CD4-positive, CD25-positive, alpha-beta regulatory T cell (primary cell): ENCODE measurements around the gene MCC. TPM values are rescaled to one million over a fixed set of nuclear protein-coding genes. Genes with fewer than 3 reads are reported as not detected.

Experiments
- ATAC-seq, 2 donors: fragments of 150-1000 bp; cut with Tn5 transposase; one replicate each; pipeline ENCODE4 v1.10.0; 2021; ENCODE audit warnings: low read depth in 2 of 2, moderate number of reproducible peaks in 2 of 2, moderate library complexity in 1 of 2
- DNase-seq, 3 donors: peaks; one replicate each; pipeline versions ENCODE4 v3.0.0 to v3.0.0-alpha.2; 2012 to 2022; ENCODE audit warnings: mixed read lengths in 1 of 3
- H3K27ac ChIP-seq: one replicate; pipeline ENCODE4 v1.7.0; 2013; ENCODE audit warnings: mild to moderate bottlenecking, low read length; ENCODE audit not compliant: insufficient read depth, poor library complexity, severe bottlenecking
- H3K27me3 ChIP-seq: one replicate; pipeline ENCODE4 v1.7.0; 2013; ENCODE audit warnings: low read length; ENCODE audit not compliant: control insufficient read depth, insufficient read depth
- H3K36me3 ChIP-seq: one replicate; pipeline ENCODE4 v1.7.0; 2013; ENCODE audit warnings: mild to moderate bottlenecking, low read length, moderate library complexity; ENCODE audit not compliant: control insufficient read depth, insufficient read depth
- H3K4me1 ChIP-seq: 2 replicates; pipeline ENCODE4 v1.7.0; 2013; ENCODE audit warnings: mild to moderate bottlenecking, low read length; ENCODE audit not compliant: insufficient read depth, control insufficient read depth, poor library complexity, severe bottlenecking
- H3K4me3 ChIP-seq: one replicate; pipeline ENCODE4 v1.7.0; 2013; ENCODE audit warnings: low read depth, mild to moderate bottlenecking, low read length, moderate library complexity
- H3K9me3 ChIP-seq, 2 experiments: 1 replicate in 1 of 2; 2 replicates in 1 of 2; pipeline ENCODE4 v1.7.0; 2013; ENCODE audit warnings: low read length in 2 of 2, mild to moderate bottlenecking in 1 of 2, moderate library complexity in 1 of 2; ENCODE audit not compliant: control insufficient read depth in 2 of 2
- H3K27ac Mint-ChIP-seq, 3 donors: one replicate each; pipeline ENCODE4 v1.8.0; 2020 to 2022; ENCODE audit warnings: mild to moderate bottlenecking in 3 of 3, mixed read lengths in 3 of 3, moderate library complexity in 2 of 3
- H3K27me3 Mint-ChIP-seq: one replicate; pipeline ENCODE4 v1.8.0; 2022; ENCODE audit warnings: mild to moderate bottlenecking, mixed read lengths
- H3K36me3 Mint-ChIP-seq: one replicate; pipeline ENCODE4 v1.8.0; 2020; ENCODE audit warnings: mixed read lengths
- H3K4me1 Mint-ChIP-seq, 4 donors: one replicate each; pipeline ENCODE4 v1.8.0; 2020 to 2022; ENCODE audit warnings: mixed read lengths in 4 of 4, mild to moderate bottlenecking in 1 of 4
- H3K4me3 Mint-ChIP-seq, 4 donors: one replicate each; pipeline ENCODE4 v1.8.0; 2020 to 2022; ENCODE audit warnings: mild to moderate bottlenecking in 4 of 4, mixed read lengths in 4 of 4, moderate library complexity in 3 of 4
- H3K9me3 Mint-ChIP-seq, 7 donors: one replicate each; pipeline ENCODE4 v1.8.0; 2020 to 2022; ENCODE audit warnings: mixed read lengths in 7 of 7, mild to moderate bottlenecking in 3 of 7, moderate library complexity in 2 of 7
- polyA plus RNA-seq, 4 donors: library from polyadenylated mRNA; unstranded; fragments of 300-500 nt; fragmentation: Illumina TruSeq; gene quantifications; one replicate each; pipeline ENCODE4 v1.2.3, GENCODE V29; 2021
- total RNA-seq: library from RNA; stranded (reverse); gene quantifications from one replicate; pipeline ENCODE4 v1.2.3, GENCODE V29; 2022

Gene MCC
- total and polyA plus RNA-seq, 5 donors from 2014 or later, result 0.47 to 11.1 (median 3.4) TPM

GRCh38 chr5:113194125-113194524 is 294.1 kb downstream of the MCC start:
- no peak for DNase-seq
- peaks cover 0 to 4% (median 0%) of the 10 kb centered on the region in 7 donors for H3K9me3 Mint-ChIP-seq
- Histone ChIP-seq H3K4me3 (no peak overlapping the region), H3K27ac (no peak overlapping the region), H3K36me3 (no peaks in the 10 kb centered on the region), H3K4me1 (no peaks in the 10 kb centered on the region), H3K9me3 (no peaks in the 10 kb centered on the region), H3K27me3 (no peaks in the 10 kb centered on the region)
- H3K36me3 Mint-ChIP-seq, result no peaks in the 10 kb centered on the region
- H3K27me3 Mint-ChIP-seq, result no peaks in the 10 kb centered on the region
- ATAC-seq, result no peak
- no peak overlapping the region for H3K4me3 Mint-ChIP-seq
- H3K27ac Mint-ChIP-seq, result no peak overlapping the region
- H3K4me1 Mint-ChIP-seq, result peaks cover 0 to 2% (median 0%) of the 10 kb centered on the region in 4 donors

- no peak for DNase-seq
These were observed 294.8 kb downstream of the MCC start for GRCh38 chr5:113193311-113193978.

GRCh38 chr5:113192541-113192940 is 295.7 kb downstream of the MCC start:
- H3K4me3 ChIP-seq, result no peak overlapping the region
- H3K27me3 ChIP-seq, result no peaks in the 10 kb centered on the region
- no peak for ATAC-seq
- H3K9me3 Mint-ChIP-seq, result peaks cover 0 to 4% (median 0%) of the 10 kb centered on the region in 7 donors
- no peaks in the 10 kb centered on the region for H3K4me1 ChIP-seq
- H3K36me3 Mint-ChIP-seq, result no peaks in the 10 kb centered on the region
- no peak overlapping the region for H3K27ac Mint-ChIP-seq
- no peaks in the 10 kb centered on the region for H3K9me3 ChIP-seq
- H3K27me3 Mint-ChIP-seq, result no peaks in the 10 kb centered on the region
- H3K4me3 Mint-ChIP-seq, result no peak overlapping the region
- H3K27ac ChIP-seq, result no peak overlapping the region
- H3K36me3 ChIP-seq, result no peaks in the 10 kb centered on the region
- DNase-seq, result no peak
- H3K4me1 Mint-ChIP-seq, result peaks cover 0 to 2% (median 0%) of the 10 kb centered on the region in 4 donors

More at GRCh38 chr5:113193311-113193978, 294.8 kb downstream of the MCC start:
- ATAC-seq, result no peak
- H3K9me3 Mint-ChIP-seq, result peaks cover 0 to 4% (median 0%) of the 10 kb centered on the region in 7 donors
- H3K4me1 Mint-ChIP-seq, result peaks cover 0 to 2% (median 0%) of the 10 kb centered on the region in 4 donors
- H3K27me3 Mint-ChIP-seq, result no peaks in the 10 kb centered on the region
- Histone ChIP-seq H3K4me1 (no peaks in the 10 kb centered on the region), H3K4me3 (no peak overlapping the region), H3K9me3 (no peaks in the 10 kb centered on the region), H3K36me3 (no peaks in the 10 kb centered on the region), H3K27ac (no peak overlapping the region), H3K27me3 (no peaks in the 10 kb centered on the region)
- no peak overlapping the region for H3K4me3 Mint-ChIP-seq
- H3K27ac Mint-ChIP-seq, result no peak overlapping the region
- H3K36me3 Mint-ChIP-seq, result no peaks in the 10 kb centered on the region

- H3K36me3 Mint-ChIP-seq, result no peaks in the 10 kb centered on the region
- Histone ChIP-seq H3K36me3 (no peaks in the 10 kb centered on the region), H3K27me3 (no peaks in the 10 kb centered on the region), H3K4me1 (no peaks in the 10 kb centered on the region), H3K9me3 (no peaks in the 10 kb centered on the region), H3K27ac (no peak overlapping the region), H3K4me3 (no peak overlapping the region)
- H3K4me3 Mint-ChIP-seq, result no peak overlapping the region
- no peak overlapping the region for H3K27ac Mint-ChIP-seq
- peaks cover 0 to 4% (median 0%) of the 10 kb centered on the region in 7 donors for H3K9me3 Mint-ChIP-seq
- ATAC-seq, result no peak
- H3K4me1 Mint-ChIP-seq, result peaks cover 0 to 2% (median 0%) of the 10 kb centered on the region in 4 donors
- H3K27me3 Mint-ChIP-seq, result no peaks in the 10 kb centered on the region
- DNase-seq, result no peak
These were observed 297.9 kb downstream of the MCC start for GRCh38 chr5:113190347-113190746.

GRCh38 chr5:113189291-113189690 is 299.0 kb downstream of the MCC start:
- DNase-seq, result no peak
- H3K36me3 Mint-ChIP-seq, result no peaks in the 10 kb centered on the region
- no peaks in the 10 kb centered on the region for H3K27me3 ChIP-seq
- H3K27me3 Mint-ChIP-seq, result no peaks in the 10 kb centered on the region
- peaks cover 0 to 2% (median 0%) of the 10 kb centered on the region in 4 donors for H3K4me1 Mint-ChIP-seq
- H3K4me1 ChIP-seq, result no peaks in the 10 kb centered on the region
- no peak overlapping the region for H3K27ac Mint-ChIP-seq
- peaks cover 0 to 4% (median 0%) of the 10 kb centered on the region in 7 donors for H3K9me3 Mint-ChIP-seq
- no peak overlapping the region for H3K4me3 Mint-ChIP-seq
- H3K9me3 ChIP-seq, result no peaks in the 10 kb centered on the region
- H3K4me3 ChIP-seq, result no peak overlapping the region
- H3K27ac ChIP-seq, result no peak overlapping the region
- no peak for ATAC-seq
- no peaks in the 10 kb centered on the region for H3K36me3 ChIP-seq

- no peaks in the 10 kb centered on the region for H3K36me3 ChIP-seq
- no peaks in the 10 kb centered on the region for H3K27me3 ChIP-seq
- Mint-ChIP-seq H3K27me3 (no peaks in the 10 kb centered on the region), H3K36me3 (no peaks in the 10 kb centered on the region), H3K4me1 (peaks cover 0 to 2% (median 0%) of the 10 kb centered on the region in 4 donors), H3K4me3 (no peak overlapping the region), H3K27ac (no peak overlapping the region), H3K9me3 (peaks cover 0 to 4% (median 0%) of the 10 kb centered on the region in 7 donors)
- DNase-seq (no peak), ATAC-seq (no peak)
- H3K27ac ChIP-seq, result no peak overlapping the region
- no peaks in the 10 kb centered on the region for H3K4me1 ChIP-seq
- no peaks in the 10 kb centered on the region for H3K9me3 ChIP-seq
- no peak overlapping the region for H3K4me3 ChIP-seq
These were observed 299.8 kb downstream of the MCC start for GRCh38 chr5:113188436-113188835.

- no peaks in the 10 kb centered on the region for H3K27me3 Mint-ChIP-seq
- H3K4me1 Mint-ChIP-seq, result peaks cover 0 to 4% (median under 1%) of the 10 kb centered on the region in 4 donors
- no peak overlapping the region for H3K4me3 Mint-ChIP-seq
- H3K27ac Mint-ChIP-seq, result no peak overlapping the region
- no peaks in the 10 kb centered on the region for H3K36me3 Mint-ChIP-seq
- H3K27ac ChIP-seq, result no peak overlapping the region
- H3K36me3 ChIP-seq, result no peaks in the 10 kb centered on the region
- peaks cover 0 to 2% (median 0%) of the 10 kb centered on the region in 7 donors for H3K9me3 Mint-ChIP-seq
- H3K4me3 ChIP-seq, result no peak overlapping the region
- H3K4me1 ChIP-seq, result no peaks in the 10 kb centered on the region
- H3K9me3 ChIP-seq, result no peaks in the 10 kb centered on the region
- DNase-seq (no peak), ATAC-seq (no peak)
- no peaks in the 10 kb centered on the region for H3K27me3 ChIP-seq
These were observed 300.3 kb downstream of the MCC start for GRCh38 chr5:113187906-113188305.

GRCh38 chr5:113186061-113186460 is 302.2 kb downstream of the MCC start:
- no peaks in the 10 kb centered on the region for H3K9me3 ChIP-seq
- H3K27me3 Mint-ChIP-seq, result no peaks in the 10 kb centered on the region
- no peak overlapping the region for H3K27ac ChIP-seq
- H3K36me3 ChIP-seq, result no peaks in the 10 kb centered on the region
- H3K9me3 Mint-ChIP-seq, result peaks cover 0 to 2% (median 0%) of the 10 kb centered on the region in 7 donors
- H3K36me3 Mint-ChIP-seq, result no peaks in the 10 kb centered on the region
- DNase-seq (no peak), ATAC-seq (no peak)
- no peaks in the 10 kb centered on the region for H3K27me3 ChIP-seq
- H3K27ac Mint-ChIP-seq, result no peak overlapping the region
- no peaks in the 10 kb centered on the region for H3K4me1 ChIP-seq
- H3K4me3 Mint-ChIP-seq, result no peak overlapping the region
- H3K4me3 ChIP-seq, result no peak overlapping the region
- peaks cover 0 to 4% (median 0%) of the 10 kb centered on the region in 4 donors for H3K4me1 Mint-ChIP-seq
